Ishikawa (cell line): Measurements from ENCODE around the gene MRFAP1L1.

Experiments used
- EGR1 ChIP-seq: IDR thresholded peaks from 2 replicates; pipeline ENCODE4 v1.6.1; 2012
- EP300 ChIP-seq: IDR thresholded peaks from 2 replicates; pipeline ENCODE4 v1.6.1; 2012; ENCODE audit warnings: borderline replicate concordance
- FOXM1 ChIP-seq: IDR thresholded peaks from 2 replicates; pipeline ENCODE4 v1.6.1; 2012; ENCODE audit warnings: low read depth, borderline replicate concordance
- RAD21 ChIP-seq: IDR thresholded peaks from 2 replicates; pipeline ENCODE4 v1.6.1; 2012; ENCODE audit warnings: low read depth
- REST ChIP-seq: IDR thresholded peaks from 2 replicates; pipeline ENCODE4 v1.6.1; 2012; ENCODE audit warnings: low read depth, mild to moderate bottlenecking
- TAF1 ChIP-seq: IDR thresholded peaks from 2 replicates; pipeline ENCODE4 v1.6.1; 2012; ENCODE audit warnings: low read depth, mild to moderate bottlenecking
- YY1 ChIP-seq: IDR thresholded peaks from 2 replicates; pipeline ENCODE4 v1.6.1; 2012; ENCODE audit warnings: low read depth
- TF ChIP-seq, protein P1 (sequence below): IDR thresholded peaks from 2 replicates; pipeline ENCODE4 v1.6.1; 2012

- TF ChIP-seq, protein P1, sequence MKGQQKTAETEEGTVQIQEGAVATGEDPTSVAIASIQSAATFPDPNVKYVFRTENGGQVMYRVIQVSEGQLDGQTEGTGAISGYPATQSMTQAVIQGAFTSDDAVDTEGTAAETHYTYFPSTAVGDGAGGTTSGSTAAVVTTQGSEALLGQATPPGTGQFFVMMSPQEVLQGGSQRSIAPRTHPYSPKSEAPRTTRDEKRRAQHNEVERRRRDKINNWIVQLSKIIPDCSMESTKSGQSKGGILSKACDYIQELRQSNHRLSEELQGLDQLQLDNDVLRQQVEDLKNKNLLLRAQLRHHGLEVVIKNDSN = no peak
- no peak for TF ChIP-seq FOXM1
- no peak for TF ChIP-seq TAF1
- TF ChIP-seq EGR1 = no peak
- TF ChIP-seq YY1 = no peak
- no peak for TF ChIP-seq REST
- no peak for TF ChIP-seq RAD21
- no peak for TF ChIP-seq EP300
Observed at GRCh38 chr4:6697131-6697530, 12.5 kb downstream of the MRFAP1L1 start.
